ENCODE measurements around the gene PLXND1. TPM values are rescaled to one million over a fixed set of nuclear protein-coding genes. Genes with fewer than 3 reads are reported as not detected.
"Not testable (repeated sequence)": the region's sequence is repeated elsewhere in the genome, so short reads cannot be mapped to it uniquely, and the experiment has no call there.

The PLXND1 gene, protein sequence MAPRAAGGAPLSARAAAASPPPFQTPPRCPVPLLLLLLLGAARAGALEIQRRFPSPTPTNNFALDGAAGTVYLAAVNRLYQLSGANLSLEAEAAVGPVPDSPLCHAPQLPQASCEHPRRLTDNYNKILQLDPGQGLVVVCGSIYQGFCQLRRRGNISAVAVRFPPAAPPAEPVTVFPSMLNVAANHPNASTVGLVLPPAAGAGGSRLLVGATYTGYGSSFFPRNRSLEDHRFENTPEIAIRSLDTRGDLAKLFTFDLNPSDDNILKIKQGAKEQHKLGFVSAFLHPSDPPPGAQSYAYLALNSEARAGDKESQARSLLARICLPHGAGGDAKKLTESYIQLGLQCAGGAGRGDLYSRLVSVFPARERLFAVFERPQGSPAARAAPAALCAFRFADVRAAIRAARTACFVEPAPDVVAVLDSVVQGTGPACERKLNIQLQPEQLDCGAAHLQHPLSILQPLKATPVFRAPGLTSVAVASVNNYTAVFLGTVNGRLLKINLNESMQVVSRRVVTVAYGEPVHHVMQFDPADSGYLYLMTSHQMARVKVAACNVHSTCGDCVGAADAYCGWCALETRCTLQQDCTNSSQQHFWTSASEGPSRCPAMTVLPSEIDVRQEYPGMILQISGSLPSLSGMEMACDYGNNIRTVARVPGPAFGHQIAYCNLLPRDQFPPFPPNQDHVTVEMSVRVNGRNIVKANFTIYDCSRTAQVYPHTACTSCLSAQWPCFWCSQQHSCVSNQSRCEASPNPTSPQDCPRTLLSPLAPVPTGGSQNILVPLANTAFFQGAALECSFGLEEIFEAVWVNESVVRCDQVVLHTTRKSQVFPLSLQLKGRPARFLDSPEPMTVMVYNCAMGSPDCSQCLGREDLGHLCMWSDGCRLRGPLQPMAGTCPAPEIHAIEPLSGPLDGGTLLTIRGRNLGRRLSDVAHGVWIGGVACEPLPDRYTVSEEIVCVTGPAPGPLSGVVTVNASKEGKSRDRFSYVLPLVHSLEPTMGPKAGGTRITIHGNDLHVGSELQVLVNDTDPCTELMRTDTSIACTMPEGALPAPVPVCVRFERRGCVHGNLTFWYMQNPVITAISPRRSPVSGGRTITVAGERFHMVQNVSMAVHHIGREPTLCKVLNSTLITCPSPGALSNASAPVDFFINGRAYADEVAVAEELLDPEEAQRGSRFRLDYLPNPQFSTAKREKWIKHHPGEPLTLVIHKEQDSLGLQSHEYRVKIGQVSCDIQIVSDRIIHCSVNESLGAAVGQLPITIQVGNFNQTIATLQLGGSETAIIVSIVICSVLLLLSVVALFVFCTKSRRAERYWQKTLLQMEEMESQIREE (N-terminal part only)
- 66.3 TPM for total RNA-seq
- long read RNA-seq, partial matches to known transcripts: 4 of 10 reads
- long read RNA-seq, other reads (novel, unspliced or antisense): 6 of 10 reads

DNA sequence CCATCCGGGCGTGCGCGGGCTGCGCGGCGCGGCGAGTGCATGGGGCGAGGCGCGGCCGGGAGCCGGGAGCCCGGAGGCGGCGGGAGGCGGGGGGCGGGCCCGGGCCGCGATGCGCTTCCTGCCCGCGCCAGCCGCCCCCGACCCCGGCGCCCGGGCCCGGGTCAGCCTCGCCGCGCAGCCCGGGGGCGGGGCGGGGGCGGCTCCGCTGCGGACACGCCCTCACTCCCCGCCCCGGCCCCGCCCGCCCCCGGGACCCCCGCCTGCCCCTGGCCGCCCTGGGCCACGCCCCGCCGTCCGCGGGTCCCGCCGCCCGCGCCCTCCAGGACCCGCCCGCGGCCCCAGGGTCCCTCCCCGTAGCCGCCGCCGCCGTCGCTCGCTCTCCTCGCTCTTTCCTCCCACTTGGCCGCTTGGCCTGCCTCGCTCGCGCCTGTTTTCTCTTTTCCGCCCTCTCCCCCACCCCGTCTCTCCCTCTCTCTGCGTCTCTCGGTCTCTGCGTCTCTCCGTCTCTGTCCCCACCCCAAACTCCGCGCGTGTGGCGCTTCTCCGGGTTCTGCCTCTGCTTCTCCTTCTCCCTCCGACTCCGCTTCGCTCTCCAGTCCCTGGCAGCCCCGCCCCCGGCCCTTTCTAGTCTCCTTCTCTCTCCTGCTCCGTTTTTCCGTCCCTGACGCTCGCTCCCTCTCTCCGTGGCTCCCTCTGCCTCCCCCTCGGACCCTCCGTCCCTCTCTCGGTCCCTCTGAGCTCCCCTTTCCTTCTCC lies at the start of gene PLXND1:
PLXND1 (minus strand) TSS at position 41 of the 755 bp plus-strand sequence; CDS start at position 4, 37 bp downstream.
- ATAC-seq: peak; percentile 79
- intact Hi-C loops (cut with DNase I): loop anchor here (5.0 kb wide), 1 partner anchor 115 kb away; no protein-coding TSS in a partner anchor
- DNase-seq (ENCODE audit: missing footprints): peak; percentile 90

DNA sequence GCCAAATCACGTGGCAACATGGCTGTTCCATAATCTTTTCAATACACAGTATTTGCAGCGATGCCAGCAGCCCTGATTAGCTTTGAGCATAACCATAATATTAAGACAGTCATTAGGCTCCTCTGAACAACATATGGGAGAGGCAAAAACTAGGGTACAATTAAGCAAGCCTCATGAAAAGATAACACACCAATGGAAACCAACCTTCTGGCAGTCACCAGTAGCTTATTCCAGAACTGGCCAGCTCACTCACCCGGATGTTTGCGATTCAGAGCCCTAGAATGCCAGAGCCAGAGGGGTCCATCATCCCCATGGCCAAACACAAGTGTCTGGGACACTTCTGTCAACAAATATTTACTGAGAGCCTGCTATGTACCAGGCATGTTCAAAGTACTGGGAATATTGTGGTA lies 48.8 kb upstream of the PLXND1 start:
- DNase-seq (ENCODE audit: missing footprints): no peak
- ATAC-seq: no peak
- intact Hi-C loops (cut with DNase I): loop anchor here (10.0 kb wide), 1 partner anchor 90 kb away; no protein-coding TSS in a partner anchor

DNA sequence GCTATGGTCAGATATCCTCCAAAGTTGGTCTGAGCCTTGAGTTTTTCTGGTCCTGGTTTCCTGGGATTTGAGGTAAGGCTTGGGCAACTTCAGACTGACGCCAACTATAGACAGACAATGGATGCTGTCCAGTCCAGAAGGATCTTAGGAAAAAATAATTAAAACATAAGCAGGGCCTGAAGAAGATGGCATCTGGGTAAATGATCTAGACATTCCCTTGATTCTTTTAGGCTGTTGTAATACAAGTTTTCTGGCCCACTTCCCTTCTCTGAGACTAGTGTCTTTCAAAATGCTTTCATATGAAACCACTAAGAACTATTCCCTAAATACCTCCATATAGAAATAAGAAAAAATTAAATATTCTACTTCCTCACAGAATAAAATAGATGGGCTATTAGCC lies 47.7 kb upstream of the PLXND1 start:
- DNase-seq (ENCODE audit: missing footprints): no peak
- ATAC-seq: no peak
- intact Hi-C loops (cut with DNase I): loop anchor here (5.0 to 10.0 kb wide), 3 partner anchors 33 to 278 kb away; no protein-coding TSS in a partner anchor

DNA sequence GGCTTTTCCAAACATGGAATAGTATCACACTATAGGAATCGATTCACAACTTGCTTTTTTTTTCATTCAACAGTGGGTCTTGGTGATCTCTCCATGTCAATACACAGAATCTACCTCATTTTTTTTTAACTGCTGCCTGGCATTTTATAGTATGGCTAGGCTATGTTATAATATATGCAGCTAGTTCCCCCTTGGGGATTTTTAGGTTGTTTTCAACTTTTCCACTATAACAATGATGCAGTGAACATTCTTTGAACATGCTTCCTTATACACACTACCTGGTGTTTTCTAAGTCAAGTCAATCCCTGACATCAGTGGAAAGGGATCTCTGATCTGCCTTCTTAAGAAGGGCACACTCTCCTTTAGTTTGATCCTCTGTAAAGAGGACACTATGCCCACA lies 46.5 kb upstream of the PLXND1 start:
- DNase-seq (ENCODE audit: missing footprints): no peak
- intact Hi-C loops (cut with DNase I): loop anchor here (5.0 to 10.0 kb wide), 3 partner anchors 34 to 279 kb away; no protein-coding TSS in a partner anchor

DNA sequence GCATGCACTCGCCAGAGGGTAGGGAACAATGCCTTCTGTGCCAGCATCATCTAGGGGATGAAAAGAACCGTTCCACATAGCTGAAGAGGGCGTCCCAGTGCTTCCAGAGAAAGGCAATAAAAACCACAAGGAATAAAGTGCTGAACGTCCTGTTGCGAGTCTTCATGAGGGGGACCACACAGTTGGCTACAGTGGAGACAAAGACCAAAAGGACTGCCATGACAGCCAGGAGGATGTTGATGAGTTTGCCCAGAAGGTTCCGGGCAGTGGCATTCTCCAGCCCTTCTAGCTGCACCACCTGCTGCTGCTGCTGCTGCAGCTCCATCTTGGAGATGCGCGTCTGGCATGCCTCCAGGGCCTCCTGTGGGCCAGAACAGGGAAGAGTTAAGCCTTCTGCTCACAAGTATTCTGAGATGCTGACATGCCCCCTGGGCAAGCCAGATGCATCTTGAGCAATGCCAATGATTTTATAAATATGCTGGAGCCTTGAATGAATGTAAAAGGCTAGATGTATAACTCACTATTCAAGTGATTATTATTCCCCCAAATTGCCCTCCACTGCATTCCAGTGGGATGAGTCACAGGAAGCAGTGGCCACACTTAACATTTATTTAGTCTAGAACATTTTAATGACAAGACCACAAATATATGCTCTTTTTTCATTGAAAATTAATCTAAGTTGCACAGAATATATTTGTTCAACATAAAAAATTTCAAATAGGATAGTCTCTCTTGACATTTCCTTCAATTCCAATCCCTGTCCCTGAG lies 45.1 kb upstream of the PLXND1 start:
- DNase-seq (ENCODE audit: missing footprints) (no peak), ATAC-seq (no peak)
- intact Hi-C loops (cut with DNase I): loop anchor here (1.0 to 10.0 kb wide), 4 partner anchors 36 to 281 kb away; no protein-coding TSS in a partner anchor

More for the DNA sequence above, 46.5 kb upstream of the PLXND1 start:
- ATAC-seq: no peak

DNA sequence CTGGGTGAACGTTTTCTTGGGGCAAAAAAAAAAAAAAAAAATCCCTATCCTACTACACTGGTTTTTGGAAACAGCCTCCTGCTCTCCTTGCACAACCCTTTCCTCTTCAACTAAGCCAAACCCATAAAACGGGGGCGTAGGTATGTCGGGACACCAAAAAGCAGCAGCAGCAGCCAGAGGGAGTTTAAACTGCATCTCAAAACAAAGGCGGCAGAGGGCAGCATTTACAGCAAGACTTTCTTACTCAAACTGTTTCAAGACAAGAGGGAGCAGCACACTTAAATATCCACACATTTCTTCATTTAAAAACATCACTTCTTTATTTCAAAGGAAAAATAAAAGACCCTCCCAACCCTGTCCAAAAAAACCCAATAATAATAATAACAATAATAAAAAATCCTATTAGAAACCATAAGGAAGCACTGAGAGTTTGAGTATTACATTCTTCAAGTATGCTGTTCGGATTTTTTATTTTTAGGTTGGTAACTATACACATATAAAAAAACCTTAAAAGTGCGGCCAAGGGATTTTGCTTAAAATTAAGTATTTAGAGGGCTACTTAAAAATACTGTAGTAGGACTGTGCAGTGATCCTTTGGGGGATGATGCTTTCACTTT lies 43.9 kb upstream of the PLXND1 start:
- DNase-seq (ENCODE audit: missing footprints) (no peak), ATAC-seq (peak; percentile 80)
- intact Hi-C loops (cut with DNase I): loop anchor here (5.0 to 10.0 kb wide), 3 partner anchors 37 to 282 kb away; no protein-coding TSS in a partner anchor

DNA sequence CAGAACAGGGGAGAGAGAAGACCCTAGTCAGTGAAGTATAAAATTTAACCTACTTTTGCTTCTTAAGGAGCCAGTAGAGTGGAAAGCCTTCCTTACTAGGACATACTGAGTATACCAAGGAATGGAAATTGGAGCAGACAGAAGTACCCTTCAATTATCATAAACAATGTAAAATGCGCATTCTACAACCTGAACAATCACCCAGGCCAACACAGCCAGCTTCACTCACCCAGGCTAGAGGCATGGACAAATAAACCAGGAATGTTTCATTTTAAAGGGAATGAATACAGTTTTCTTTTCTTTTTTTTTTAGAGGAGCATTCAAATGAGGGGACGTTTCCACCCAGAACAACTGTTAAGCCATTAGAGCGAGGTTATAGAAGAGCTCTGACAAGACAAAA lies 41.9 kb upstream of the PLXND1 start:
- intact Hi-C loops (cut with DNase I): no loop called here
- no peak for DNase-seq (ENCODE audit: missing footprints)
- ATAC-seq: no peak

DNA sequence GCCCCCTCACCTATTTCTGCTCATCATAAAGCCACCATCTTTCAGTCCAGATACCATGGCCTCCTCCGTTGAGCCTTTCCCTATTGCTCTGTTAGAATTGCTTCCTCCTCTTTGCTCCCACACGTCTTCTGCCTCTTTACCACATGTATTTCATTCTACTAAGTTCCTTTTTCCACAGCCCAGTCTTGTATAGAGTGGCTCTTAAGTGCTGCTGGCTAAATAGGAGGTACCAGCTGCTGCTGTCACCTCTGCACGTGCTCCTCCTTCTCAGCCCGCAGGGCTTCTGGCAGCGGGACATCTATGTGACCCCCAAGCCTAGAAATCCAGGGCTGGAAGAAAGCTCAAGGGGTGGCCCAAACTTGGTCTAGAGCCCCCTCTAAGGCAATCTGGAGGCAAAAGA lies 38.8 kb upstream of the PLXND1 start:
- intact Hi-C loops (cut with DNase I): no loop called here
- no peak for DNase-seq (ENCODE audit: missing footprints)
- ATAC-seq: no peak

DNA sequence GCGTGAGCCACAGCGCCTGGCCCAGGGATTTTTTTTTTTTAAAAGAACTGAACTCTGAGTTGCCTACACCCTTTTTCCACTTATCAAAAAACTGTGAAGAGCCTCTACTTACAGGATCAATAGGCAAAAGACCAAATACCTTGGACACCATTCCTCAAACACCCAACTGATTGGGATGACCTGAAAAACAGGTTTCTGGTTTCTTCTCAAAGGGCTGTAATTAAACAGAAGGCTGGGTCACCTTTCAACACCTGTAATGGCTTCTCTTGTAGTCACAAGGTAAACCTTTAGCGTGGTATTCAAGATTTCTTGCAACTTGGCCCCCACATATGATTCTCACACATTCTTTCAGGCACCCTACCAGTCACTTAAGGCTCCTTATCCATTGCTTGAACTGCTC lies 38.4 kb upstream of the PLXND1 start:
- no peak for ATAC-seq
- intact Hi-C loops (cut with DNase I): no loop called here

DNA sequence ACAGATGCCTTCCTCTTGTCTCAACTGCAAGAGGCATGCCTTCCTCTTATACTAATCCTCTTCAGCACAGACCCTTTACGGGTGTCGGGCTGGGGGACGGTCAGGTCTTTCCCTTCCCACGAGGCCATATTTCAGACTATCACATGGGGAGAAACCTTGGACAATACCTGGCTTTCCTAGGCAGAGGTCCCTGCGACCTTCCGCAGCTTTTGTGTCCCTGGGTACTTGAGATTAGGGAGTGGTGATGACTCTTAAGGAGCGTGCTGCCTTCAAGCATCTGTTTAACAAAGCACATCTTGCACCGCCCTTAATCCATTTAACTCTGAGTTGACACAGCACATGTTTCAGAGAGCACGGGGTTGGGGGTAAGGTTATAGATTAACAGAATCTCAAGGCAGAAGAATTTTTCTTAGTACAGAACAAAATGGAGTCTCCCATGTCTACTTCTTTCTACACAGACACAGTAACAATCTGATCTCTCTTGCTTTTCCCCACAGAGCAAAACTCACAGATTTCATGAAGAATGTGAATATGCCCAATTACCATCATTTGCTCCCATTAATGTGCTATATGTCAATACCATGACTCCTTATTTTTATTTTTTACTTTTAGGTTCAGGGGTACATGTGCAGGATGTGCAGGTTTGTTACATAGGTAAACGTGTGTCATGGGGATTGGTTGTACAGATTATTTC lies 35.2 kb upstream of the PLXND1 start:
- ATAC-seq; intact Hi-C loops (cut with DNase I); DNase-seq (ENCODE audit: missing footprints): not testable (repeated sequence)

More for the DNA sequence above, 38.4 kb upstream of the PLXND1 start:
- no peak for DNase-seq (ENCODE audit: missing footprints)

DNA sequence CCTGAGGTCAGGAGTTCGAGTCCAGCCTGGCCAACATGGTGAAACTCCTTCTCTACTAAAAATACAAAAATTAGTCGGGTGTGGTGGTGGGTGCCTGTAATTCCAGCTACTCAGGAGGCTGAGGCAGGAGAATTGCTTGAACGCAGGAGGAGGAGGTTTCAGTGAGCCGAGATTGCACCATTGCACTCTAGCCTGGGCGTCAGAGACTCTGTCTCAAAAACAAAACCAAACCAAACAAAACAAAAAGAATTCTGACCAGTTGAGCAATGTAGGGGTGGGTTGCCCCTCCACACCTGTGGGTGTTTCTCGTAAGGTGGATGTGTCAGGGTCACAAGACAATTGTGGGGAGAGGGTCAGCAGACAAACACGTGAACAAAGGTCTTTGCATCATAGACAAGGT lies 34.5 kb upstream of the PLXND1 start:
- ATAC-seq; DNase-seq (ENCODE audit: missing footprints); intact Hi-C loops (cut with DNase I): not testable (repeated sequence)

DNA sequence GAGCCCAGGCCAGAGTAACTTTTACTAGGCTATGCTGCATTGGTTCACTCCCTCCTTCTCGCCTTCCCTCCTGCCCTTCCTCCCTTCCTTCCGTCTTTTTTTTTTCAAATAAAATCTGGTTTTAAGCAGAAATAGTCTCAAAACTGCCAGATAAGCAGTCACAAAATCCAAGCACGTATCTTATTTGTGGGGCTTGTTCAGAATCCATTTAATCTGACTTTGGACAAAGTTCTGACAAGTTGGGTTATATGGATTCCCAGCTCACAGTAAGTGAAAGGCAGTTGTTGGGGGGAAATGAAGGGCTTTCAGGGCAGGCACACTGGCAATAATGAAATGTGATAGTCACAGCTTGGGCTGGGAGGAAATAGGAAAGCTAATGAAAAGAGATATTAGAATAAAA lies 32.0 kb upstream of the PLXND1 start:
- ATAC-seq (no peak), DNase-seq (ENCODE audit: missing footprints) (no peak)
- intact Hi-C loops (cut with DNase I): no loop called here

DNA sequence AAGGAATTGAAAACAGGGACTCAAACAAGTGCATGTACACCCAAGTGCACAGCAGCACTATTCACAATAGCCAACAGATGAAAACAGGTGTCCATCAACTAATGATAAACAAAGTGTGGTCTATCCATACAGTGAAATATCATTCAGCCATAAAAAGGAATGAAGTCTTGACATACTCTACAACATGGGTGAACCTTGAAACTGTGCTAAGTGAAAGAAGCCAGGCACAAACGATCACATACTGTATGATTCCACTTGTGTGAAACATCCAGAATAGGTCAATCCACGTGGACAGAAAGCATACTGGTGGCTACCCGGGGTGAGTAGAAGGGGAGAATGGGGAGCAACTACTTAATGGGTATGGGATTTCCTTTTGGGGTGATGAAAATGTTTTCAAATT lies 29.6 kb upstream of the PLXND1 start:
- DNase-seq (ENCODE audit: missing footprints): no peak
- intact Hi-C loops (cut with DNase I): no loop called here
- ATAC-seq: no peak

DNA sequence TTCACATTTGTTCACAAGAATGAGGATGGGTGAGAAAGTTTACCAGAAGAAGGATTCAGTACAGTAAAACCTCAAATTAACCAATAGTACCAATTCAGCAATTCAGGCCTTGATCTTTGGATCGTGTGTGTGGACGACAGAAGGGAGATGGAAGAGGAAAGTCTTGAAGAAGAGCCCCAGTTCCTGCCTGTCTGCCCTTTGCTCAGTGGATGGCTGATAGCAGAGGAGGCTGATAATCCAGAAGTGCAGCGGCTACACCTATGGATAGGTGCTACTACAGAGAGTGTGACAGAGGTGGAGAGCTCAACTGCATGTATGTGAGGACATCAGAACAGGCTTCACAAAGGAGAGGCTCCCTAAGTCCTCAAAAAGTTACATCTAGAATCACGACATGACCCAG lies 29.2 kb upstream of the PLXND1 start:
- no peak for DNase-seq (ENCODE audit: missing footprints)
- no peak for ATAC-seq
- intact Hi-C loops (cut with DNase I): no loop called here

DNA sequence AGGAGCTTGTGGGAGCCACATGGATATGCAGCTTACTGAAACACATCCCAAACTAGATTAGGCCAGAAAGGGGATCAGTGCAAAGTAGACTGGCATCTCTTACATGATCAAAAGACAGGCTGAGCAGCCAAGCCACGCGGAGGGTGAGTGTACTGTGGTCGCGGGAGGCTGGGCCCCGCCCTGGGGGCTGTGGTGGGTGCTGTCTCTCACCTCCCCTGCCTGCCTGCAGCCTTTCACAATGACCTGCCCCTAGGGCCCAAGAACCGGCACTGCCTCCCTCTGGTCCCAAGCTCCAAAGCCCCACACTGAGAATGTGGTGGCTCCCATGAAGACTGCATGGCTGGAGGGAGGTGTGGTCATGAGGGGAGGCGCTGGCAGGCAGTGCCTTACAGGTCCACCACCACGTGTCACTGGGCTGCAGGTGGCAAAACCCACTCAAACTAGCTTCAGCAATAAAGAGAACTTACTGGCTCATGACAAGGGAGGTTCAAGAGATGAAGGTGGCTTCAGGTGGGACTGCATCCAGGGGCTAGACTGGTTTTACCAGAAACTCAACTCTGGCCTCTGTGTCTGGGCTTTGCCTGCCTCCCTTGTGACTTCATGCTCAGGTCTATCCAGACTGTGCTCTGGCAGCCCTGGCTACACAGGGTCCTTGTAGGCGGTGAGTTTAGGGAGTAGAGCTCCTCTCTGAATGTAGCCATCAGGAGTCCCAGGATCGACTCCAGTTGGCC lies 27.4 kb upstream of the PLXND1 start:
- ATAC-seq (no peak), DNase-seq (ENCODE audit: missing footprints) (no peak)
- intact Hi-C loops (cut with DNase I): no loop called here
